ENCODE data around the gene GPR137. TPM values are rescaled to one million over a fixed set of nuclear protein-coding genes. Genes with fewer than 3 reads are reported as not detected.

Gene GPR137
- total RNA-seq, 1 experiment from 2014 or later = 24.4 TPM

DNA sequence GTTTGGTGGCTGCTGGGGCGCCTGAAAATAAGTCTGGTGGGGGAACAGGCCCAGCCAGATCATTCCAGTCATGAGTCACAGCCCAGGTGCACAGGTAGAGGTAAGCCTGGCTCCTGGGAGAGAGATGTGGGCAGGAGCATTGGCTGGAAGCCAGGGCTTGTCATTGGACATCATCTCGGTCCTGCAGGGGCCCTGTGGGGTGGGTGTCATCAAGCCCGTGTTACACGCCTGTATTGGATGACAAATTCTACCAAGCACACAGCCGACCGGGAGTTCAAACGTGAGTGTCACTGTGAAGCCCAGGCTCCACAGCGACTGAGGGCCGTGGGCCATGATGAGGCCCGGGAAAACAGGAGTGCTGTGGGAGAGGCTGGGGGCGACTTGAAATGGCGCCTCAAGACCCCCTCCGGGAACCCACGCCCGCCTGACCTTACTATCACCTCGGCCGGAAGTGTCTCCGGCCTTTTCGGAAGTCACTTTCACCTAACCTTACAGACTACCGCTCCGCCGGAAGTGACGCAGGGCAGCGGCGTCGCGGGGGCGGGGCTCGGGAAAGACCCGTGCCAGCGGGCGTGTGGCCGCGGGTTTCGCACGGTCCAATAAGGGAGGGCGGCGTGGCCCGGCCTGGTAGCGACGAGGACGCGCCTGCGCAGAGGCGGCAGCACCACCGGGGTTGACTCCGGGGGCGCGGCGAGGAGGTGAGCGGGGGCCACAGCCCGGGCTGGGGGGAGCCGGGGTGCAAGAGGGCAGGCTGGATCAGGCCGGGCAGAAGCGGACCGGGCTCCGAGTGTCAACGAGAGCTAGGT is 45.0 kb upstream of the GPR137 start, which contains the start of gene FKBP2 (continued):
- TF ChIP-seq, protein P1, sequence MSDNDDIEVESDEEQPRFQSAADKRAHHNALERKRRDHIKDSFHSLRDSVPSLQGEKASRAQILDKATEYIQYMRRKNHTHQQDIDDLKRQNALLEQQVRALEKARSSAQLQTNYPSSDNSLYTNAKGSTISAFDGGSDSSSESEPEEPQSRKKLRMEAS (IDR thresholded peaks at IDR 0.05) = no peak
- TF ChIP-seq POLR2AphosphoS5 (IDR thresholded peaks at IDR 0.05; ENCODE audit: low read depth, low read length) (peak; percentile 92), SIN3A (IDR thresholded peaks at IDR 0.05; ENCODE audit: low read depth) (no peak)

DNA sequence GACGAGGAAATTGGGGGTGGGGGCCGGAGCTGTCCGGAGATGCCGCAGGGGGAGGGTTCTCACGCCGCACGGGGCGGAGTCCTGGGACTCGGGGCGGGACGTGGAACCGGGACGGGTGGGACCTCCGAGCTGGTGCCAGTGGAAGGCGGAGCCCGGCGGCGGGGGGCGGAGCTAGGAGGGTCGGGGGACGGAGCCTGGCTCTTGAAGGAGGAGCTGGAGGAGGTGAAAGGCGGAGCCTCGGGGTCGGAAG is 44.5 kb upstream of the GPR137 start:
- RAD21 ChIA-PET (ENCODE audit: low non-redundant PET in 1 of 2, low total read pairs in 2 of 2, uncharacterized antibody in 2 of 2, unreplicated experiment in 2 of 2) = interaction anchor here in 1 of 2 experiments (0.6 kb wide), 1 partner anchor 1758 kb away, joined by 5 read pairs; no protein-coding TSS in a partner anchor
- Histone ChIP-seq H3K36me3 (ENCODE audit: control insufficient read depth in 1 of 2, insufficient read depth in 2 of 2, low read length in 2 of 2) (peaks cover 0 to 20% of the 10 kb centered on the region in 2 experiments; a peak in 1 of 4 replicates), H3K4me2 (ENCODE audit: low read length) (peak overlapping the region; percentile 84), H3K27me3 (ENCODE audit: insufficient read depth, low read length) (no peaks in the 10 kb centered on the region), H4K20me1 (ENCODE audit: insufficient read depth) (no peaks in the 10 kb centered on the region), H2AFZ (ENCODE audit: low read depth, low read length, poor library complexity, severe bottlenecking) (no peak overlapping the region), H3K9me2 (ENCODE audit: insufficient read depth) (no peaks in the 10 kb centered on the region), H3K27ac (ENCODE audit: low read depth, low read length) (peak overlapping the region; percentile 96), H3K9me3 (ENCODE audit: control insufficient read depth in 1 of 2, insufficient read depth in 1 of 2, low read depth in 1 of 2, low read length in 2 of 2) (no peaks in the 10 kb centered on the region), H3K79me2 (ENCODE audit: insufficient read depth, low read length) (peaks cover 46% of the 10 kb centered on the region), H3K4me3 (replicated peaks in 1 of 2; ENCODE audit: low read depth in 1 of 2, low read length in 2 of 2) (peak overlapping the region; percentile 70 to 91), H3K9ac (ENCODE audit: low read length) (peak overlapping the region; percentile 99), H3K4me1 (ENCODE audit: control insufficient read depth in 1 of 2, insufficient read depth in 2 of 2, low read length in 2 of 2) (peaks cover 32 to 61% of the 10 kb centered on the region in 2 experiments)
- CTCF ChIA-PET = interaction anchor here (0.8 to 2.2 kb wide), 8 partner anchors 9 to 115 kb away, joined by 3 to 10 read pairs (median 5); partner anchors contain the start of genes PRDX5 and TRMT112
- TF ChIP-seq, protein P2, sequence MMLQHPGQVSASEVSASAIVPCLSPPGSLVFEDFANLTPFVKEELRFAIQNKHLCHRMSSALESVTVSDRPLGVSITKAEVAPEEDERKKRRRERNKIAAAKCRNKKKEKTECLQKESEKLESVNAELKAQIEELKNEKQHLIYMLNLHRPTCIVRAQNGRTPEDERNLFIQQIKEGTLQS (IDR thresholded peaks at IDR 0.05) = no peak
- peak; percentile 98 for DNase-seq (ENCODE audit: low read depth, low spot score)
- POLR2A ChIA-PET = interaction anchor here (0.7 to 1.4 kb wide), 11 partner anchors 9 to 114 kb away, joined by 4 to 11 read pairs (median 5); partner anchors contain the start of genes NUDT22, PRDX5, TRMT112 and TRPT1
- no TSS peak for BruUV-seq (replicated peaks)
- ATAC-seq = peak; percentile 78
- intact Hi-C loops (cut with micrococcal nuclease) = loop anchor here (2.0 kb wide), 1 partner anchor 64 kb away; the partner anchor contains the start of gene ESRRA

Measured in HCT116 (cell line).